ENCODE measurements around the gene JUN. TPM values are rescaled to one million over a fixed set of nuclear protein-coding genes. Genes with fewer than 3 reads are reported as not detected.

Gene JUN
- total and polyA plus RNA-seq, 12 donors, result 47.0 to 209 (median 78.0) TPM

GRCh38 chr1:58769809-58770320 is 14.0 kb downstream of the JUN start:
- H3K27ac ChIP-seq, result no peak overlapping the region
- DNase-seq (no peak), ATAC-seq (no peak)
- no peaks in the 10 kb centered on the region for H3K9me3 ChIP-seq
- intact Hi-C loops (cut with DNase I), result loop anchor here in 6 of 10 donors (1.0 to 10.0 kb wide), 7 partner anchors 29 to 985 kb away; partner anchors contain the start of gene FGGY (in 1 of the 6)
- no peak overlapping the region for H3K4me3 ChIP-seq
- WGBS, 2 donors, result 83 to 88% methylated on average over 9 of the region's 9 CpGs
- peaks cover 8 to 30% (median 19%) of the 10 kb centered on the region in 9 donors for H3K4me1 ChIP-seq
- H3K27me3 ChIP-seq, result no peaks in the 10 kb centered on the region
- no peaks in the 10 kb centered on the region for H3K36me3 ChIP-seq
- no peak for TF ChIP-seq CTCF (IDR thresholded peaks at IDR 0.05)

- Histone ChIP-seq H3K4me1 (peaks cover 8 to 30% (median 23%) of the 10 kb centered on the region in 9 donors), H3K9me3 (no peaks in the 10 kb centered on the region), H3K27ac (no peak overlapping the region), H3K27me3 (no peaks in the 10 kb centered on the region), H3K36me3 (no peaks in the 10 kb centered on the region), H3K4me3 (no peak overlapping the region)
- peak in 3 of 8 donors; percentile 30 to 42 (median 37) for ATAC-seq
- WGBS, 2 donors, result 36 to 39% methylated on average over 22 of the region's 22 CpGs
- TF ChIP-seq CTCF (IDR thresholded peaks at IDR 0.05), result peak; percentile 68 to 91 (median 89)
- intact Hi-C loops (cut with DNase I), result loop anchor here in 4 of 10 donors (1.0 to 10.0 kb wide), 4 partner anchors 28 to 986 kb away; no protein-coding TSS in a partner anchor
- peak; percentile 85 to 86 for DNase-seq
These were observed 14.7 kb downstream of the JUN start for GRCh38 chr1:58768971-58769808.

DNA sequence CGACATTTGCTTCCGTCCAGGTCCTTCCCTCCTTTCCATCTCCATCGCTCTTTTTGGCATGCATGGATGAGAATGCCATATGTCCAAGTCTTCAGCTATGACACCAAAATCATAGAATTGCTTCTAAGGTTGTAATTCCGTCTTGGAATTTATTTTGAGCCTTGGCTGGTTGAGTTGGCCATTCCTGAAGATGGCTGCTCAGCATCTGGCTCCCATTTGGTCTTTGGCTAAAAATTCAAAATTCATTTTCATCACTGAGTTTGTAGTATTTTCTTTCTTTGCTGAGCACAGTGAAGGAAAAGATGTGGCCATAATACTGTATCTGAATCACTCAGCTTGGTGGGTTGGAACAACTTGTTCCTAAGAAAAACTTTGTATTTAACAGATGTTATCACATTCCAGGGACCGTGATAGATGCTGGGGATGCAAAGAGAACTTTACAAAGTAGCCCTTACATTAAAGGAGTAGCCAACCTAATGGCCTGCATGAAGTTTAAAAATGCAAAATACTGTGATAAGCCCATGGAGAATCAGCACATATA is 15.6 kb downstream of the JUN start:
- 81 to 89% methylated on average over 5 of the region's 5 CpGs for WGBS, 2 donors
- Histone ChIP-seq H3K27me3 (no peaks in the 10 kb centered on the region), H3K36me3 (no peaks in the 10 kb centered on the region), H3K4me1 (peaks cover 3 to 28% (median 22%) of the 10 kb centered on the region in 9 donors), H3K4me3 (no peak overlapping the region), H3K9me3 (no peaks in the 10 kb centered on the region), H3K27ac (no peak overlapping the region)
- no peak for TF ChIP-seq CTCF (IDR thresholded peaks at IDR 0.05)
- no peak for DNase-seq
- intact Hi-C loops (cut with DNase I), result loop anchor here in 4 of 10 donors (2.0 to 10.0 kb wide), 3 partner anchors 27 to 987 kb away; no protein-coding TSS in a partner anchor
- peak in 1 of 8 donors; percentile 23 for ATAC-seq

GRCh38 chr1:58767143-58767542 is 16.7 kb downstream of the JUN start:
- Histone ChIP-seq H3K4me1 (peaks cover 0 to 32% (median 14%) of the 10 kb centered on the region in 9 donors), H3K27ac (no peak overlapping the region), H3K36me3 (no peaks in the 10 kb centered on the region), H3K27me3 (no peaks in the 10 kb centered on the region), H3K4me3 (no peak overlapping the region), H3K9me3 (no peaks in the 10 kb centered on the region)
- ATAC-seq (peak in 5 of 8 donors; percentile 20 to 77 (median 31)), DNase-seq (no peak)
- intact Hi-C loops (cut with DNase I), result loop anchor here in 3 of 10 donors (2.0 to 10.0 kb wide), 3 partner anchors 26 to 988 kb away; no protein-coding TSS in a partner anchor
- no peak for TF ChIP-seq CTCF (IDR thresholded peaks at IDR 0.05)
- 92 to 100% methylated on average over 1 of the region's 1 CpG for WGBS, 2 donors

All from heart right ventricle (tissue), 16 donors.